Upper lobe of left lung (tissue), 6 donors: ENCODE data around the gene MGAT4B. TPM values are rescaled to one million over a fixed set of nuclear protein-coding genes. Genes with fewer than 3 reads are reported as not detected.
A peak's percentile ranks its signal among the peaks of the same experiment; 100 is the strongest.

Source experiments
- ATAC-seq, 2 donors: fragments of 200-7000 bp; cut with Tn5 transposase; one replicate each; pipeline ENCODE4 v1.9.1; 2022; ENCODE audit warnings: mild to moderate bottlenecking in 2 of 2, moderate library complexity in 2 of 2; ENCODE audit not compliant: low FRiP score in 2 of 2
- DNase-seq, 2 donors: peaks; one replicate each; pipeline ENCODE4 v3.0.0-alpha.2; 2019 to 2020
- H3K27ac ChIP-seq, 4 donors: fragments of 200-600 bp; sonication (generic); one replicate each; pipeline ENCODE4 v1.5.1; 2016 to 2019
- H3K27me3 ChIP-seq, 4 donors: fragments of 200-600 bp; sonication (generic); one replicate each; pipeline ENCODE4 v1.5.1; 2017 to 2019
- H3K36me3 ChIP-seq, 4 donors: fragments of 200-600 bp; sonication (generic); one replicate each; pipeline ENCODE4 v1.5.1; 2016 to 2019
- H3K4me1 ChIP-seq, 4 donors: fragments of 200-600 bp; sonication (generic); one replicate each; pipeline ENCODE4 v1.5.1; 2018 to 2019
- H3K4me3 ChIP-seq, 4 donors: fragments of 200-600 bp; sonication (generic); one replicate each; pipeline ENCODE4 v1.5.1; 2017 to 2019; ENCODE audit warnings: mild to moderate bottlenecking in 2 of 4, moderate library complexity in 1 of 4
- H3K9me3 ChIP-seq, 4 donors: fragments of 200-600 bp; sonication (generic); one replicate each; pipeline ENCODE4 v1.5.1; 2018 to 2019
- CTCF ChIP-seq, 6 experiments: fragments of 450-650 bp in 4 of 6; fragments of 200-600 bp in 2 of 6; sonication (generic) in 2 of 6; IDR thresholded peaks; one replicate each; pipeline ENCODE4 v1.5.1; 2016 to 2019; ENCODE audit warnings: antibody characterized with exemption in 6 of 6
- EP300 ChIP-seq, 4 donors: sonication (generic); formaldehyde crosslinking; IDR thresholded peaks; one replicate each; pipeline ENCODE4 v1.5.1; 2017; ENCODE audit warnings: antibody characterized with exemption in 4 of 4, control low read depth in 2 of 4
- POLR2A ChIP-seq, 4 donors: fragments of 450-650 bp; IDR thresholded peaks; one replicate each; pipeline ENCODE4 v1.5.1; 2016 to 2017; ENCODE audit warnings: antibody characterized with exemption in 4 of 4, mild to moderate bottlenecking in 2 of 4
- POLR2AphosphoS5 ChIP-seq, 2 donors: sonication (generic); formaldehyde crosslinking; IDR thresholded peaks; one replicate each; pipeline ENCODE4 v1.5.1; 2017; ENCODE audit warnings: antibody characterized with exemption in 2 of 2
- WGBS, 2 donors: methylation state at CpG; one replicate each; pipeline ENCODE4 v1.1.5; 2017 to 2018; 5-methylcytosine and 5-hydroxymethylcytosine counted together
- small RNA-seq, 4 donors: library from RNA; depleted of rRNA; stranded (forward); fragments of <200 nt; gene quantifications; one replicate each; pipeline ENCODE3, GENCODE V24; 2016
- total RNA-seq, 6 donors: library from RNA; depleted of rRNA in 4 of 6; stranded (reverse); fragments of >200 nt in 4 of 6; gene quantifications; one replicate each; pipeline versions ENCODE4 v1.1.0 to v1.2.1, GENCODE V29; 2016 to 2021
- donor health status: DM: no; HTN: no; CAD: no; lungs with moderate emphysema.
- donor health status: DM: no; HTN: yes; CAD: no; lungs with severe emphysema.

Gene MGAT4B
- total RNA-seq, 6 donors from 2014 or later = 107 to 266 (median 158) TPM

- Histone ChIP-seq H3K9me3 (no peaks in the 10 kb centered on the region), H3K27me3 (no peaks in the 10 kb centered on the region), H3K4me1 (peaks cover 14 to 34% (median 22%) of the 10 kb centered on the region in 4 donors), H3K27ac (no peak overlapping the region), H3K4me3 (no peak overlapping the region), H3K36me3 (peaks cover 0 to 12% (median 5%) of the 10 kb centered on the region in 4 donors)
- DNase-seq = peak in 1 of 2 donors; percentile 74
- TF ChIP-seq CTCF (IDR thresholded peaks at IDR 0.05) = no peak
- no peak for TF ChIP-seq POLR2A (IDR thresholded peaks at IDR 0.05)
- no peak for TF ChIP-seq EP300 (IDR thresholded peaks at IDR 0.05)
- no peak for TF ChIP-seq POLR2AphosphoS5 (IDR thresholded peaks at IDR 0.05)
- 67 to 89% methylated on average over 5 of the region's 5 CpGs for WGBS, 2 donors
- peak in 1 of 2 donors; percentile 41 for ATAC-seq
Measured at GRCh38 chr5:179753971-179754370, 52.7 kb downstream of the MGAT4B start.

GRCh38 chr5:179749857-179750508 lies 56.7 kb downstream of the MGAT4B start:
- Histone ChIP-seq H3K4me3 (no peak overlapping the region), H3K4me1 (peaks cover 13 to 19% (median 15%) of the 10 kb centered on the region in 4 donors), H3K27ac (no peak overlapping the region), H3K36me3 (peaks cover 0 to 12% (median 5%) of the 10 kb centered on the region in 4 donors), H3K9me3 (no peaks in the 10 kb centered on the region), H3K27me3 (no peaks in the 10 kb centered on the region)
- 85 to 93% methylated on average over 7 to 8 of the region's 8 CpGs for WGBS, 2 donors
- no peak for DNase-seq
- no peak for ATAC-seq
- TF ChIP-seq POLR2AphosphoS5 (IDR thresholded peaks at IDR 0.05) = no peak
- TF ChIP-seq EP300 (IDR thresholded peaks at IDR 0.05) = no peak
- no peak for TF ChIP-seq CTCF (IDR thresholded peaks at IDR 0.05)
- TF ChIP-seq POLR2A (IDR thresholded peaks at IDR 0.05) = no peak

GRCh38 chr5:179747811-179748210 lies 58.9 kb downstream of the MGAT4B start:
- Histone ChIP-seq H3K27ac (no peak overlapping the region), H3K9me3 (no peaks in the 10 kb centered on the region), H3K27me3 (no peaks in the 10 kb centered on the region), H3K4me3 (no peak overlapping the region), H3K4me1 (peaks cover 0 to 4% (median 3%) of the 10 kb centered on the region in 4 donors), H3K36me3 (peaks cover 0 to 14% (median 5%) of the 10 kb centered on the region in 4 donors)
- 81 to 82% methylated on average over 3 of the region's 3 CpGs for WGBS, 2 donors
- TF ChIP-seq POLR2A (IDR thresholded peaks at IDR 0.05) (no peak), POLR2AphosphoS5 (IDR thresholded peaks at IDR 0.05) (no peak), CTCF (IDR thresholded peaks at IDR 0.05) (no peak), EP300 (IDR thresholded peaks at IDR 0.05) (no peak)
- DNase-seq = no peak
- ATAC-seq = no peak

Small RNA genes lying within 50 kb of the gene (small RNA-seq; reads per million reads assigned to genes)
- gene MIR1229 (0 to 0.57 (median 0.07) reads per million in 4 donors), gene RF00019 (0 reads per million in 4 donors)

Other genes with a start within 250 kb of the MGAT4B start
- 1,000 to 10,000 TPM in 1 of 6 donors, 100 to 1,000 TPM in 5; 366 to 1,930 (median 429) TPM for gene HNRNPH1, start 183.2 kb downstream of the MGAT4B start, total RNA-seq
- 1 to 10 TPM in 3 of 6 donors, not detected in 3; 1.7 to 2.1 (median 1.8) TPM for gene CBY3, start 125.8 kb downstream of the MGAT4B start, total RNA-seq
- gene CANX, start 107.9 kb downstream of the MGAT4B start, total RNA-seq = 100 to 1,000 TPM; 139 to 754 (median 342) TPM
- 10 to 100 TPM; 22.5 to 59.7 (median 26.7) TPM for gene MAML1, start 74.0 kb downstream of the MGAT4B start, total RNA-seq
- 10 to 100 TPM in 5 of 6 donors, 1 to 10 TPM in 1; 6.7 to 33.1 (median 21.3) TPM for gene LTC4S, start 12.9 kb downstream of the MGAT4B start, total RNA-seq
- gene SQSTM1, start 14.0 kb upstream of the MGAT4B start, total RNA-seq = 100 to 1,000 TPM; 390 to 666 (median 574) TPM
- gene MRNIP, start 52.0 kb upstream of the MGAT4B start, total RNA-seq = 100 to 1,000 TPM in 1 of 6 donors, 10 to 100 TPM in 5; 20.7 to 142 (median 33.2) TPM
- gene TBC1D9B, start 101.0 kb upstream of the MGAT4B start, total RNA-seq = 100 to 1,000 TPM in 4 of 6 donors, 10 to 100 TPM in 2; 66.4 to 228 (median 110) TPM